Fibroblast of mammary gland (primary cell): ENCODE data around the gene P2RX4.
"Not testable (repeated sequence)": the region's sequence is repeated elsewhere in the genome, so short reads cannot be mapped to it uniquely, and the experiment has no call there.

ENCODE experiments used
- DNase-seq: peaks from one replicate; pipeline ENCODE4 v3.0.0-alpha.2; 2010; ENCODE audit warnings: low read depth
- H3K4me3 ChIP-seq: 2 replicates; pipeline ENCODE4 v1.5.1; 2011; ENCODE audit warnings: low read depth, mild to moderate bottlenecking, low read length, moderate library complexity; ENCODE audit not compliant: control insufficient read depth
- CTCF ChIP-seq: conservative IDR thresholded peaks from 2 replicates; pipeline ENCODE4 v1.5.1; 2011; ENCODE audit warnings: low read depth, low read length, inconsistent platforms; ENCODE audit not compliant: control insufficient read depth, insufficient read depth

Gene P2RX4

GRCh38 chr12:121222847-121223246 is 12.9 kb downstream of the P2RX4 start:
- DNase-seq = no peak
- no peak for TF ChIP-seq CTCF
- no peak overlapping the region for H3K4me3 ChIP-seq

DNA sequence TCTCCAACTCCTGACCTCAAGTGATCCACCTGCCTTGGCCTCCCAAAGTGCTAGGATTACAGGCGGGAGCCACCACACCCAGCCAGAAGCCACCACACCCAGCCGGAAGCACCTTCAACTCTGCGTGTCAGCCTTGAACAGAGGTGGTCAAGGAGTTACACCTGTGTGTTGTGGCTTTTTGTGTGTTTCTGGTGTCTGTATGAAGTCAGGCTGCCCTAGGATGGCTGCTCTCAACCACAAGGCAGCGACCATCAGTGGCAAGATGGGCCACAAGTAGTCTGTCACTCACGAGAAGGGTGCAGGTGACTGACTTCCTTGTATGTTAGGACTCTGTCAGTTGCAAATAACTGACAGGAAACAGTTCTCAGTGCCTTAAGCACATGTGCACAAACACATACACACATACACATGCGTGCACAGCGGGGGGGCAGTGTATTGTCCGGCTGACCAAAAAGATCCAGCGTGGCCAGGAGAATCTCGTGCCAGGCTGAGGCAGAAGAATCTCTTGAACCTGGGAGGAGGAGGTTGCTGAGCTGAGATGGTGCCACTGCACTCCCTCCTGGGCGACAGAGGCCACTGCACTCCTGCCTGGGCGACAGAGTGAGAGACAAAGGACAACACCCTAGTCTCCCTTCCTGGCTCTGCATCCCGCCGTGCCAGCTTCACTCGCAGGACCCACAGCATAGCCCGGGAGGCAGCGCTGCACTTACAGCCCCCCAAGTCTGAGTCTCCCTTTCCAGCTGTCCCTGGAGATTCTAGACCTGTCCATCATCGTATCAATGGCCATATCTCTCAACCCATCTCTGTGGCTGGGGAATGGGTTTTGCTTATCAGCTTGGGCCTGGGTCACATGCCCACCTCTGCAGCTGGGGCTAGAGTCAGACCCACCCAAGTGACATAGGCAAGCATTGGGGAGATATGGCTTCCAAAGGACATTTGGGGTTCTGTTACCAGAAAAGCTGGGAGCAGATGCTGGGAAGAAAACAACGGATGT is 13.7 kb downstream of the P2RX4 start:
- peak; percentile 27 for TF ChIP-seq CTCF
- DNase-seq = no peak
- H3K4me3 ChIP-seq = no peak overlapping the region

- DNase-seq = no peak
- H3K4me3 ChIP-seq = no peak overlapping the region
- no peak for TF ChIP-seq CTCF
These were observed 14.7 kb downstream of the P2RX4 start for GRCh38 chr12:121224591-121224990.

GRCh38 chr12:121226399-121226798 is 16.5 kb downstream of the P2RX4 start:
- DNase-seq = no peak
- TF ChIP-seq CTCF = no peak

DNA sequence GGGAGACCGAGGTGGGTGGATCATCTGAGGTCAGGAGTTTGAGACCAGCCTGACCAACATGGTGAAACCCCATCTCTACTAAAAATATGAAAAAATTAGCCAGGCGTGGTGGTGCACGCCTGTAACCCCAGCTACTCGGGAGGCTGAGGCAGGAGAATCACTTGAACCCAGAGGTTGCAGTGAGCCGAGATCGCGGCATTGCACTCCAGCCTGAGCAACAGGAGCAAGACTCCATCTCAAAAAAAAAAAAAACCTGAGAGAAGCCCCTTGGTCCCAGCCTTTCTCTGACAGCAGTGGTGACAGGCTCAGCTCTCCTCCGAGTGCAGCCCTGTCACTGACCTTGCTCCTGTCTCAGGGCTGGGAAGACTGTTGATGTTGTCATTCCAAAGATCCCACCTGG is 16.9 kb downstream of the P2RX4 start:
- not testable (repeated sequence) for DNase-seq, H3K4me3 ChIP-seq

More at GRCh38 chr12:121226399-121226798, 16.5 kb downstream of the P2RX4 start:
- H3K4me3 ChIP-seq = no peak overlapping the region

DNA sequence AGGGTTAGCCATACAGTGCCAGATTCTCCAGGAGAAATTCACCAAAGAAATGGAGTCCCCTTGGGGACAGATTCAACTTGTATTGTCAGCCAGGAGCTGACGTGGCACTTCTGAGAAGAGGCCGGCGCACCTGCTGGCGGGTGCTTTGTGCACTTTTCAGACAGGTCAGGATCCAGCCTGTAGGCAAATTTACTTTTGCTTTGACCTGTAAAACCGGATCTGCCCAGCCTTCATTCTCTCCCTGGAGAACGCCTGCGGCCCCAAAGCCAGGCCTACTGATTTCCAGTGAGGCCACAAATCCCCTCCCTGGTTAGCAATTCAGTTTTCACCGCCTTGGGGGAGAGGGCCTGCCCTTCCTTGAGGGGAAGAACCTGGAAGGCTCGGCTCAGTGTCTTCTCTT is 17.4 kb downstream of the P2RX4 start:
- TF ChIP-seq CTCF = no peak
- no peak for DNase-seq
- no peak overlapping the region for H3K4me3 ChIP-seq

- DNase-seq = no peak
- no peak overlapping the region for H3K4me3 ChIP-seq
- no peak for TF ChIP-seq CTCF
These were observed 19.2 kb downstream of the P2RX4 start for GRCh38 chr12:121228919-121229665.
